ENCODE measurements around the gene CAPN15.

GRCh38 chr16:559411-560203 is 32.1 kb downstream of the CAPN15 start:
- TF ChIP-seq EP300 (IDR thresholded peaks at IDR 0.05) (no peak), POLR2A (IDR thresholded peaks at IDR 0.05) (no peak)
